WTC11 (cell line): ENCODE results near the gene MRPS14.

Experiments
- ELF4 ChIP-seq: sonication (generic); formaldehyde crosslinking; IDR thresholded peaks from 2 replicates; pipeline ENCODE4 v1.8.1; 2022; ENCODE audit warnings: low read depth, mild to moderate bottlenecking, moderate library complexity, missing genetic modification reagents
- MXD4 ChIP-seq: fragments of 250-450 bp; sonication (Bioruptor Pico); IDR thresholded peaks from 2 replicates; pipeline ENCODE4 v1.8.0; 2021; ENCODE audit warnings: mild to moderate bottlenecking, moderate library complexity, borderline replicate concordance
- TP53 ChIP-seq: sonication (generic); formaldehyde crosslinking; IDR thresholded peaks from 2 replicates; pipeline ENCODE4 v1.8.1; 2023; ENCODE audit warnings: mild to moderate bottlenecking, missing genetic modification reagents
- TF ChIP-seq, protein P1 (sequence below): fragments of 200-600 bp; IDR thresholded peaks from 2 replicates; pipeline ENCODE4 v1.8.0; 2022; ENCODE audit warnings: antibody characterized with exemption
- TF ChIP-seq, protein P2 (sequence below): sonication (generic); formaldehyde crosslinking; IDR thresholded peaks from 2 replicates; pipeline ENCODE4 v1.8.0; 2022; ENCODE audit warnings: mild to moderate bottlenecking, missing genetic modification reagents
- TF ChIP-seq, protein P3 (sequence below): sonication (generic); formaldehyde crosslinking; IDR thresholded peaks from 2 replicates; pipeline ENCODE4 v1.8.0; 2023; ENCODE audit warnings: missing genetic modification reagents

DNA sequence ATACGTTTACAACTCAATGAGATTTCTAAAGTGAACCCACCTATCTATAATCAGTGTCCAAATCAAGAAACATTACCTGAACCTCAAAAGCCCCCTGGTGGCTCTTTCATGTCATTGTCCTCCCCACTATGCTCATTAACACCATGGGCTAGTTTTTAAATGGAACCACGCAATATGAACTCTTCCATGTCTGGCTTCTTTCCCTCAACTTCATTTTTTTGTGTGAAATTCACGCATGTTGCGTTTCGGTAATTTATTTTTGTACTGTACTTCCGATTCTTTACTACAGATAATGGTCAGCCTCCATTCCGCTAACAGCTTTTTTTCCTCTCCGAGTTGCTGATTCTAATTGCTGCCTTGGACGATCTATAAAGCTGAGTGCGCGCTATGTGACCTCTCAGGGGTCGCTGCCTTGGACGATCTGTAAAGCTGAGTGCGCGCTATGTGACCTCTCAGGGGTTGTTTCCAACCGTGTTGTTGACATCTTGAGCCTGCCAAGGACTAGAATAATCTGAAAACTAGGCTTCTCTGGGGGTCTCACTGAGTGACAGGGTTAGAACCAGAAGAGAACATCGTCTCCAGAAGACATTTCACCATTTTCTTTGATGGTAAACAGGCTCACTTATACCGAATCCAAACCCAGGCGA, 24.5 kb downstream of the MRPS14 start:
- TF ChIP-seq, protein P1, sequence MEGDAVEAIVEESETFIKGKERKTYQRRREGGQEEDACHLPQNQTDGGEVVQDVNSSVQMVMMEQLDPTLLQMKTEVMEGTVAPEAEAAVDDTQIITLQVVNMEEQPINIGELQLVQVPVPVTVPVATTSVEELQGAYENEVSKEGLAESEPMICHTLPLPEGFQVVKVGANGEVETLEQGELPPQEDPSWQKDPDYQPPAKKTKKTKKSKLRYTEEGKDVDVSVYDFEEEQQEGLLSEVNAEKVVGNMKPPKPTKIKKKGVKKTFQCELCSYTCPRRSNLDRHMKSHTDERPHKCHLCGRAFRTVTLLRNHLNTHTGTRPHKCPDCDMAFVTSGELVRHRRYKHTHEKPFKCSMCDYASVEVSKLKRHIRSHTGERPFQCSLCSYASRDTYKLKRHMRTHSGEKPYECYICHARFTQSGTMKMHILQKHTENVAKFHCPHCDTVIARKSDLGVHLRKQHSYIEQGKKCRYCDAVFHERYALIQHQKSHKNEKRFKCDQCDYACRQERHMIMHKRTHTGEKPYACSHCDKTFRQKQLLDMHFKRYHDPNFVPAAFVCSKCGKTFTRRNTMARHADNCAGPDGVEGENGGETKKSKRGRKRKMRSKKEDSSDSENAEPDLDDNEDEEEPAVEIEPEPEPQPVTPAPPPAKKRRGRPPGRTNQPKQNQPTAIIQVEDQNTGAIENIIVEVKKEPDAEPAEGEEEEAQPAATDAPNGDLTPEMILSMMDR: peak; percentile 60
- TF ChIP-seq, protein P2, sequence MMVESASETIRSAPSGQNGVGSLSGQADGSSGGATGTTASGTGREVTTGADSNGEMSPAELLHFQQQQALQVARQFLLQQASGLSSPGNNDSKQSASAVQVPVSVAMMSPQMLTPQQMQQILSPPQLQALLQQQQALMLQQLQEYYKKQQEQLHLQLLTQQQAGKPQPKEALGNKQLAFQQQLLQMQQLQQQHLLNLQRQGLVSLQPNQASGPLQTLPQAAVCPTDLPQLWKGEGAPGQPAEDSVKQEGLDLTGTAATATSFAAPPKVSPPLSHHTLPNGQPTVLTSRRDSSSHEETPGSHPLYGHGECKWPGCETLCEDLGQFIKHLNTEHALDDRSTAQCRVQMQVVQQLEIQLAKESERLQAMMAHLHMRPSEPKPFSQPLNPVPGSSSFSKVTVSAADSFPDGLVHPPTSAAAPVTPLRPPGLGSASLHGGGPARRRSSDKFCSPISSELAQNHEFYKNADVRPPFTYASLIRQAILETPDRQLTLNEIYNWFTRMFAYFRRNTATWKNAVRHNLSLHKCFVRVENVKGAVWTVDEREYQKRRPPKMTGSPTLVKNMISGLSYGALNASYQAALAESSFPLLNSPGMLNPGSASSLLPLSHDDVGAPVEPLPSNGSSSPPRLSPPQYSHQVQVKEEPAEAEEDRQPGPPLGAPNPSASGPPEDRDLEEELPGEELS (CRISPR knock-in tag): no peak
- TF ChIP-seq, protein P3, sequence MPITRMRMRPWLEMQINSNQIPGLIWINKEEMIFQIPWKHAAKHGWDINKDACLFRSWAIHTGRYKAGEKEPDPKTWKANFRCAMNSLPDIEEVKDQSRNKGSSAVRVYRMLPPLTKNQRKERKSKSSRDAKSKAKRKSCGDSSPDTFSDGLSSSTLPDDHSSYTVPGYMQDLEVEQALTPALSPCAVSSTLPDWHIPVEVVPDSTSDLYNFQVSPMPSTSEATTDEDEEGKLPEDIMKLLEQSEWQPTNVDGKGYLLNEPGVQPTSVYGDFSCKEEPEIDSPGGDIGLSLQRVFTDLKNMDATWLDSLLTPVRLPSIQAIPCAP (CRISPR knock-in tag): no peak
- TF ChIP-seq MXD4 (CRISPR knock-in tag) (no peak), ELF4 (CRISPR knock-in tag) (no peak), TP53 (CRISPR knock-in tag) (no peak)
